ENCODE measurements around the gene PRRG4. TPM values are rescaled to one million over a fixed set of nuclear protein-coding genes. Genes with fewer than 3 reads are reported as not detected.

The PRRG4 gene
- total RNA-seq, 1 experiment from 2014 or later = 1.2 TPM

DNA sequence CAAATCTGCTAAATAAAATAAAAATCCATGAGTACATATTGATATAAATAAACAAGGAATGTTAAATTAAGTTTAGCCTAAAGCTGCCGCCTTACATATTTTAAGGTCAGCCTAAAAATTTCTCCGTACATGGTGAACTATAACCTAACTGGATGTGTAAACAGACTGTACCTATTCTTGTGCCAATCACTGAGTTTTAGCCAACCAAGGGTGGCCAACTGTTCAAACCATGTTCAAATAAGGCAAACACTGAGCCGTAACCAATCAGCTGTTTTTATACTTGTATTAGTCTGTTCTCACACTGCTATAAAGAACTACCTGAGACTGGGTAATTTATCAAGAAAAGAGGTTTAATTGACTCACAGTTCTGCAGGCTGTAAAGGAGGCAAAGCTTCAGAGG, 54.3 kb downstream of the PRRG4 start:
- Histone ChIP-seq H2BK12ac (ENCODE audit: insufficient read length, low read depth, low read length) (no peak overlapping the region), H2BK120ac (ENCODE audit: low read depth, low read length, poor library complexity, severe bottlenecking) (no peak overlapping the region), H2AFZ (ENCODE audit: low read length) (no peak overlapping the region), H2BK15ac (ENCODE audit: low read depth, low read length) (no peak overlapping the region), H3K79me2 (ENCODE audit: insufficient read depth, low read length) (no peaks in the 10 kb centered on the region; the same call in 1 of the 2 replicates), H2AK5ac (ENCODE audit: insufficient read length, low read length) (no peak overlapping the region), H3K23ac (ENCODE audit: insufficient read length, low read depth, low read length) (no peak overlapping the region), H3K27ac (ENCODE audit: insufficient read length, low read depth, low read length) (no peak overlapping the region), H3K9me3 (ENCODE audit: control insufficient read depth, low read depth, low read length) (no peaks in the 10 kb centered on the region), H3T11ph (ENCODE audit: low read length) (no peak overlapping the region), H4K20me1 (ENCODE audit: control insufficient read depth, insufficient read depth, insufficient read length) (no peaks in the 10 kb centered on the region), H4K8ac (replicated peaks; ENCODE audit: insufficient read length, low read depth, low read length) (no peak overlapping the region), H3K79me1 (ENCODE audit: insufficient read depth, low read depth, low read length, poor library complexity, severe bottlenecking) (no peaks in the 10 kb centered on the region), H4K5ac (ENCODE audit: insufficient read length, low read depth, low read length) (no peak overlapping the region), H3K4me1 (ENCODE audit: insufficient read depth, low read length) (no peaks in the 10 kb centered on the region; the same call in 1 of the 2 replicates), H2BK20ac (ENCODE audit: low read depth, low read length, poor library complexity, severe bottlenecking) (no peak overlapping the region), H3K56ac (ENCODE audit: insufficient read length, low read depth, low read length) (no peak overlapping the region), H3K4ac (ENCODE audit: low read depth, low read length) (no peak overlapping the region), H2BK5ac (ENCODE audit: insufficient read length, low read length) (no peak overlapping the region), H3K14ac (ENCODE audit: insufficient read depth, low read length) (no peak overlapping the region), H3K27me3 (ENCODE audit: insufficient read depth, low read length) (no peaks in the 10 kb centered on the region), H4K91ac (ENCODE audit: insufficient read length, low read depth, low read length) (no peak overlapping the region), H3K9ac (ENCODE audit: extremely low read depth, insufficient read length, low read length) (no peak overlapping the region), H3K18ac (ENCODE audit: insufficient read length, low read depth, low read length) (no peak overlapping the region), H3K4me2 (ENCODE audit: insufficient read depth, insufficient read length, low read length) (no peak overlapping the region), H3K23me2 (ENCODE audit: insufficient read length, low read depth, low read length, poor library complexity, severe bottlenecking) (no peaks in the 10 kb centered on the region)
- no peak overlapping the region for H3K4me3 Mint-ChIP-seq
- peaks cover 12 to 21% (median 17%) of the 10 kb centered on the region in 3 experiments for H3K36me3 Mint-ChIP-seq (ENCODE audit: insufficient read depth in 1 of 3, low read depth in 3 of 3)
- peaks cover 19 to 22% of the 10 kb centered on the region in 2 experiments for H3K9me3 Mint-ChIP-seq
- no CpG with 5 or more reads among the region's 3 CpGs for WGBS (ENCODE audit: extremely low coverage, insufficient read length, low lambda C conversion rate)
- H3K27me3 Mint-ChIP-seq (ENCODE audit: low read depth) = no peaks in the 10 kb centered on the region
- no peak for DNase-seq
- H3K4me1 Mint-ChIP-seq = peaks cover 19 to 22% of the 10 kb centered on the region in 2 experiments
- H3K27ac Mint-ChIP-seq = peak overlapping the region in 2 of 3 experiments; percentile 10 to 92; a peak in 4 of 7 replicates
- TF ChIP-seq, protein P1, sequence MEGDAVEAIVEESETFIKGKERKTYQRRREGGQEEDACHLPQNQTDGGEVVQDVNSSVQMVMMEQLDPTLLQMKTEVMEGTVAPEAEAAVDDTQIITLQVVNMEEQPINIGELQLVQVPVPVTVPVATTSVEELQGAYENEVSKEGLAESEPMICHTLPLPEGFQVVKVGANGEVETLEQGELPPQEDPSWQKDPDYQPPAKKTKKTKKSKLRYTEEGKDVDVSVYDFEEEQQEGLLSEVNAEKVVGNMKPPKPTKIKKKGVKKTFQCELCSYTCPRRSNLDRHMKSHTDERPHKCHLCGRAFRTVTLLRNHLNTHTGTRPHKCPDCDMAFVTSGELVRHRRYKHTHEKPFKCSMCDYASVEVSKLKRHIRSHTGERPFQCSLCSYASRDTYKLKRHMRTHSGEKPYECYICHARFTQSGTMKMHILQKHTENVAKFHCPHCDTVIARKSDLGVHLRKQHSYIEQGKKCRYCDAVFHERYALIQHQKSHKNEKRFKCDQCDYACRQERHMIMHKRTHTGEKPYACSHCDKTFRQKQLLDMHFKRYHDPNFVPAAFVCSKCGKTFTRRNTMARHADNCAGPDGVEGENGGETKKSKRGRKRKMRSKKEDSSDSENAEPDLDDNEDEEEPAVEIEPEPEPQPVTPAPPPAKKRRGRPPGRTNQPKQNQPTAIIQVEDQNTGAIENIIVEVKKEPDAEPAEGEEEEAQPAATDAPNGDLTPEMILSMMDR (conservative IDR thresholded peaks at IDR 0.05) = no peak

All from H9 (cell line).